Stimulated activated CD8-positive, alpha-beta memory T cell treated with anti-CD3 and anti-CD28 coated beads, Interleukin-2, amount 100 ng/mL, for 1 hour (primary cell): ENCODE data around the gene C2CD3.
A peak's percentile ranks its signal among the peaks of the same experiment; 100 is the strongest.

Experiments
- DNase-seq, 2 donors: peaks; one replicate each; pipeline ENCODE4 v3.0.0-alpha.2; 2020; ENCODE audit warnings: low read depth in 2 of 2

C2CD3 gene, protein sequence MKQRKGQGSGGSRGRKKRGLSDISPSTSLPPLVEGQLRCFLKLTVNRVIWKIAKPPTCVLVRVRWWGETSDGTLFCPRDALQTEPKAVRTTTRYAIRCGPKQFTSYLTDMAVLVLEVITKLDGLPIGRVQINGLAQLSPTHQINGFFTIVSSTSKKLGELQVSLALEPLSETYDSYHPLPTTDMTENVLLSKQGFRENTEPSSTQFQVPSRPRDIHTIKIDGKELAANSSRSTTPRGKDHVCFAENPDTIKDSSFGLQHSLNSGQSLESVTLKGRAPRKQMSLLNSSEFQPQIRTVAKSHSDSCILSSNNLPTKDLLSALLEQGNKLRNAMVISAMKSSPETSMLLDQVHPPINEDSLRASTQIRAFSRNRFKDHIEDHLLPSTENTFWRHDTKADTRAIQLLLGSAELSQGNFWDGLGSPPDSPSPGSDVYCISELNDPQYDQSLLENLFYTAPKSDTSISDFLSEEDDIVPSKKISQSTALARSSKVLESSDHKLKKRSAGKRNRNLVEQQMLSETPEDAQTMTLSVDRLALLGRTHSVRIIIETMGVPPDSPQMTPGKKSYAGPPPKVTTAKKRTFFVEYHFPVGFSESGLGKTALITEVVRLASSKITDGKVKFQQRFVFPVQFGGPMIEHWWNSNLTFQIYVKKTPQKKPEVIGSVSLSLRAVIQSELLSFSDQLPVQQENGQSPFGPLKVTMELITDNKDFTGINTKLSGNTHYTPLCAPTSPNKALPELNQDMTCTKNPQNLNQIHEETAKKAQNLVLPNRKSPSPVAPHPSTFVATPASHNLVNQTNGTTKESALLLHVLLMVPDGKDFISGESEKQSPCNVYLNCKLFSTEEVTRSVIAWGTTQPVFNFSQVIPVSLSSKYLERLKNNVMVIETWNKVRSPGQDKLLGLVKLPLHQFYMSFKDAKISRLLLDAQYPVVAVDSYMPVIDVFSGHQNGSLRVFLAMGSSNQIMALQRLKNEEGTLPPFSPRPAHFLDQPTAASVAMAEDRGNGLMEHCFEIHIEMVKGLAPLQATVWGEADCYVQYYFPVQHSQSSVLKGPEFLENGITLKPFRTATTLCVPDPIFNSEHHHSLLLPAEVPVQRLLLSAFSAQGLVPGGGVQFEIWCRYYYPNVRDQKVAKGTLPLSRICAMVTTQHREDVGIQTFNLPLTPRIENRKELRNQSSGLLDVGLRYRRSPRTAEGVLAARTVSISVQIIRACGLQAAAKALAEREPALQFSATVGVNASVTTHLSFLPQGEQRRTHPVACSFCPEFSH (N-terminal part only)

GRCh38 chr11:74170694-74171629, at the start of gene C2CD3, which contains the start of gene PPME1:
Gene C2CD3 (minus strand): TSS chr11:74171002. CDS start chr11:74170792, 210 bp downstream.
Gene PPME1 (plus strand): TSS chr11:74171289. CDS start chr11:74171422, 133 bp downstream.
- DNase-seq = peak; percentile 93 to 94

DNA sequence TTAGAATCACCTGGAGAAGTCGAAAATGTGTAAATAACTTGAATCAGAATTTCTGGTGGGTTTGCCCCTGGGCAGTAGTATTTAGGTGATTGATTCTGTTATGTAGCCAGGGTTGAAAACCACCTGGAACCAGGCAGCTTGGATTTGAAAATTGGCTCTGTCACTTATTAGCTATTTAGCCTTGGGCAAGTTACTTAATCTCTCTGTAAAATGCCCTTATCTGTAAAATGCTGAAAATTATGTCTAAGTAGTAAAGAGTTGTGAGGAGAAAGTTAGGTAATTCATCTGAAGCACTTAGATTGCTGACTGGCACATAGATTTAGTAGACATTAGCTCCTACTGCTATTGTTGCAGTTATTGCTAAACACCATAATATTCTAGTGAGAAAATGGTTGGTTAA, 49.6 kb upstream of the C2CD3 start:
- DNase-seq = no peak

GRCh38 chr11:74212533-74212932, 41.7 kb upstream of the C2CD3 start:
- no peak for DNase-seq

DNA sequence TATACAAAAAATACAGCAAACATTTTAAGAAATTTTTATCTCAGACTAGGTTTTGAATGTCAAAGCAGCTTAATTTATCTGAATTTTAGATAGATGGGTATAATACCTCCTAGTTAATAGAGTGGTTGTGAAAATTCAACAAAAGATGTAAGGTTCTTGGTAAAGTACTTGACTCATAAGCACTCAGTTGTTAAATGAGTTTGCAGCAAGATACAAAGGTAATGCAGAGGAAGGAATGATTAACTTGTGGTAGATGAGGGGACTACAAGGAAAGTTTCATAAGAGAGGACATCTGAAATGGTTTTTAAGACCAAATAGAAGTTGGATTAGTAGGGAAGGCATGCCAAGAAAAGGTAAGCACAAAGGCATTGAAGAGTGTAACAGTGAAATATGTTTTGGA, 37.7 kb upstream of the C2CD3 start:
- DNase-seq = no peak

GRCh38 chr11:74206746-74207145, 35.9 kb upstream of the C2CD3 start:
- DNase-seq = no peak

DNA sequence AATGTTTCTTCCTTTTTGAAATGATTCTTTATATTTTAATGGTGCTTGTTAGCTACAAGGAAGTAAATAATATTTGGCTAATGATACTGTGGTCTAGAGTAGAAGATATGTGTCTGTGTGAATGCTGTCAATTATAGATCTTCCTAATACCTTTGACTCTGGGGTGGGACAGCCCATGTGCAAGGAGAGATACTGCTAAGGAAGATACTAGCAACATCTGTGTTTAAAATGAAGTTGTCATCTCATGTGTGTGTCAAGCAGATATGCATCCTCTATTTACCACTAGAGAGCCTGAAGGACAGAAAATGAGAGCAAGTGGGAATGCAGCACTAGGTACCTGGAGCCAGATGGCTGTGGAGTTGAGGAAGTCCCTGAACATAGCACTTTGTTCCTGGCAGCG, 34.4 kb upstream of the C2CD3 start:
- no peak for DNase-seq

GRCh38 chr11:74204701-74205100, 33.9 kb upstream of the C2CD3 start:
- no peak for DNase-seq

DNA sequence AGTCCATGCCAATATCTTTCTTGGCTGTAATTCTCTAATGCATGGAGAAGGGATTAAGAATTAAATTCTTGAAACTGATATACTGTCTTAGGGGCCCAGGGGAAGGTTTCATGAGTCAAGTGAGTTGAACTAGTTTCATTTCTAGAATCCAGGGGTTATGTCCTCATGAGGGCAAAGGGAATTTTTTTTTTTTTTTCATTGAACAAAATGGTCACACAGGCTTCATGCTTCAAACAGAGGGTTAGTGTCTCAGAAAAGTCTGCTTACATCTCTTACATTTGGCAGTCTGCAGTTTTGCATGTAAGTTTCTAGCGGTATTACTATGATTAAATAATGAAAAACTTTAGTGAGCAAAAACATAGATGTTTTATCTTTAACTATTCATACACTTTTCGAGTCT, 33.2 kb upstream of the C2CD3 start:
- no peak for DNase-seq

DNA sequence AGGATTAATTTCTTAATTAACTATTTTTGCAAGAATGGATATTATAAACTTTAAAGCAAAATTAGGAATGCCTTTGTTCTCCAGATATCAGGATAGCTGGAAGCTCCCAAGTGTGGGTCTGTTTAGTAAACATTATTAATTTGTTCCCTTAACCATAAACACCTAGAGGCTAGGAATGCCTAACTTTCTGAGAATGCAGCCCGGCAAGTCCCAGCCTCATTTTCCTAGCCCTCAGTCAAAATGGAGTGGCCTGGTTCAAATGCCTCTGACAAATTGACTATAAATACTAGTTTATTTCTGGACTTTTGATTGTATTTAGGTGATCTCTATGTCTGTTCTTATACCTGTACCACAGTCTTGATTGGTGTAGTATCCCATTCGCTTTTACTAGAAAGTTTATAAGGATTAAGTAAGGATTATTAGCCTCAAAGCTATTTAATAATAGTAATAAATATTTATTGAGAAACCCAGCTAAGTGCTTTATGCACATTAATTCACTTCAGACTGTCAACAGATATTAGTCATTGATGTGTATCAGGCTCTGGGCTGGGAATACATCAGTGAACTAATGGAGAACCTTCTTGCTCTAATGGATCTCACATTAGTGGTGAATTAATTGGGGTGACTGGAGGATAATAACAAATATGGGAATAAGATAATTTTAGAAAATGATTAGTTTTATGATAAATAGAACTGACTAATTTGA, 26.1 kb upstream of the C2CD3 start:
- no peak for DNase-seq

- DNase-seq = no peak
Observed at GRCh38 chr11:74195828-74196227, 25.0 kb upstream of the C2CD3 start.

DNA sequence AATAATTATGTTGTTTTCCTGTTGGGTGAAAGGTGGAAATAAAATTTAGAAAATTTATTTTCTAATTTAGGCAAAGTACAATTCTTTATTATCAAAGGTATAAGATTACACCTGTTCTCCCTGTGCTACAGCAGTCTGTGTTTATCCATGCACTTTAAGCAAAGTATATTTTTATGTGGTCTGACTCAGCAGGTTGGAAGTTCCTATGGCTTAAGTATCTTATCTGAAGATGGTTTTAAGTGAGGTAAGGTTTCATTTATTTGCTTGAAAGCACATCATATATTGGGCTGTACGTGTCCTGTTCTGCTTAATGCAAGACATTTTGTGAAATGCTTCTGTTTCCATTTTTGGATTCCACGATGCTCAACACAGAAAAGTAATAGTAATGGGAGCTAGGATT, 14.9 kb upstream of the C2CD3 start:
- no peak for DNase-seq

- DNase-seq = no peak
Observed at GRCh38 chr11:74185285-74185684, 14.5 kb upstream of the C2CD3 start.

DNA sequence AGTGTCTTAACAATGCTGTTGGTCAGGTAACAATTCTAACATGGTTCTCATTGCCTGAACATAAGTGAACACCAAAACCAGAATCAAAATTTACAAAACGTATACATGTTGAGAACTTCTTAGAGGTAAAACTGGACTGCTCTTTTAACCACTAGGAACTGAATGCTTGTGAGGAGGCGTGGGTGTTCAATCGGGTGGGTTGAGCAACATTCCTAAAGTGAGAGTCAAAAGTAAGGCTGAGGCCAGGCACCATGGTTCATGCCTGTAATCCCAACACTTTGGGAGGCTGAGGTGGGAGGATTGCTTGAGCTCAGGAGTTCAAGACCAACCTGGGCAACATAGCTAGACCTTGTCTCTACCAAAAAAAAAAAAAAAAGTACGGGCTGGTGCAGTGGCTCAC, 11.8 kb upstream of the C2CD3 start:
- DNase-seq = no peak

GRCh38 chr11:74179234-74180052, 8.6 kb upstream of the C2CD3 start:
- DNase-seq = no peak

- no peak for DNase-seq
Observed at GRCh38 chr11:74175920-74176319, 5.1 kb upstream of the C2CD3 start.

DNA sequence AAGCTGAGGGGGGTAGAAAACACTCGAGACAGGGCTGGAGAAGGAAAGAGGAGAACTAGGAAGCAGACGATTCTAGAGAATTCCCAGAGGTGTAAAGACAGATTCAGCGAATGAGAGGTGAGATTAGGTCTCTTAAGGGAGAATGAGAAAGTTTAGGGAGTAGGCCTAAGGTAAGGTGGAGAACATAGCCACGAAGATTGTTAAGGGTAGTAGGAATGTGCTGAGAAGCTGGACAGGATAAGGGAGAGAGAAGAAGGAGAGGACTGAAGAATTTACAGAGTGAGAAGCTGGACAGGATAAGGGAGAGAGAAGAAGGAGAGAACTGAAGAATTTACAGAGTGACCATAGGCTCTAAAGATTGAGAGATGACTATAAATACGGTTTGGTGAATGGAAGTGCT, 1.2 kb upstream of the C2CD3 start:
- DNase-seq = no peak

DNA sequence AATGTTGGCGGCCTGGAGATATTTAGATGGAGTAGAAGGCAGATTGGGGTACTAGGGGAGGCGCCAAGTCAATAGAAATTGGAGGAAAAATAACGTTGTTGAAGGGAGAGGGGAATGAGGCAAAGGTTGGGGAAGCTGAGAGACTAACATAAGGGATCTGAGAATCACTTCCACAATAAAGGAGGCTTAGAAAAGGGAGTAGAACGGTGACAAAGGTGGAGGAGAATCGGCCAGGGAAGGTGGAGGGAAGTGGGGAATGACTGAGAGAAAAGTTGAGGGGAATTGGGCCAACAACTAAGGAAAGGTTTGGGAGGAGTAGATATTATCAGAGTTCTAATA, 797 bp upstream of the C2CD3 start:
- DNase-seq = no peak

DNA sequence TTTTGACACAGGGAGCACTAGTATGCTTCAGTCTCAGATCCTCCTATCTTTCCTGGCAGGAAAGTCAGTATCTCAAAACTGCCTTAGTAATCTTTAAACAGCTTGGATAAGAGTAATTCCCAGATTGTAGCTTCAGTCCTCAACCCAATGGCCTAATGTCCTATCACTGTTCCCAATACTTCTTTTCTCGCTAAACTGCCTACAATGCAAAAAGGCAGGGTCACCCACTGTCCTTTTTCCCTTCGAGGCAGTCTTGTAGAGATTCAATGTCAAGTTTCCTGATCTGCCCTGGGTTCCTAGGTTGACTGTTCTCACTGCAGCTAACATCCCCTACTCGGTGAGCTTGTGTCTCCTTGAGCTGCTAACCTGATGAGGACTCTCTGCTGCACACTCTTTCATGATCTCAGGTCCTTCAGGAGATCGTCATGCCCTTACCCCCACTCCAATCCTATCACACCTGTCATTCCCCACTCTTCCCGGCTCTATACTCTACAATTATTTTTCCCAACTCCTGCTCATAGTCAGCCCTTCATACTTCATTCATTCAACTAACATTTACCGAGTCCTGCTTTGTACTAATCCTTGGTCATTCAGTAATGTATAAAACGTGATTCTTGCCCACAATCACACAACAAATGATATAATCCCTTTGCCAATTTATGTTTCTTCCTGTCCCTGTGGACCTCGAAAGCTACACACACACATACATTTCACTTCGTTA, 904 bp downstream of the C2CD3 start:
- DNase-seq = no peak

GRCh38 chr11:74168838-74169237, 2.0 kb downstream of the C2CD3 start:
- no peak for DNase-seq
